K562 (cell line): Measurements from ENCODE around the gene DAZAP1. TPM values are rescaled to one million over a fixed set of nuclear protein-coding genes. Genes with fewer than 3 reads are reported as not detected.
A peak's percentile ranks its signal among the peaks of the same experiment; 100 is the strongest.

ENCODE experiments used
- ATAC-seq: fragments of 200-7000 bp; cut with Tn5 transposase; 3 replicates; pipeline ENCODE4 v1.9.1; 2020; ENCODE audit warnings: moderate library complexity
- BruUV-seq: library from RNA; stranded (reverse); fragments of 400-500 nt; replicated peaks from 2 replicates; lab custom pipeline; 2021; lab: Mats Ljungman, UMichigan
- CTCF ChIA-PET: fragments of 300-600 bp; formaldehyde crosslinking; extraction: SDS; loops from one replicate; lab custom pipeline; 2021; ENCODE audit warnings: low intra/inter-chr PET ratio; lab: Yijun Ruan, JAX
- POLR2A ChIA-PET: fragments of 300-600, 350-650 bp; sonication (Branson Sonifier 250); formaldehyde crosslinking; extraction: SDS; loops from one replicate; lab custom pipeline; 2021; ENCODE audit warnings: antibody characterized with exemption, inconsistent platforms; lab: Yijun Ruan, JAX
- DNase-seq, 4 experiments: peaks; one replicate each; pipeline versions ENCODE4 v3.0.0 to v3.0.0-alpha.2; 2011 to 2018; ENCODE audit warnings: low spot score in 3 of 4, mixed read lengths in 3 of 4; ENCODE audit errors: extremely low read depth in 1 of 4
- FAIRE-seq: peaks from 2 replicates; lab custom pipeline; 2011; peaks lifted over from hg19 to GRCh38; lab: Jason Lieb, UNC
- H2AFZ ChIP-seq: 2 replicates; pipeline ENCODE4 v1.6.0; 2011; ENCODE audit warnings: low read depth, low read length, control low read depth, inconsistent platforms
- H3K27ac ChIP-seq: fragments of 200-600 bp; 3 replicates; pipeline ENCODE4 v1.8.0; 2011; ENCODE audit warnings: low read depth, mild to moderate bottlenecking, control low read depth, inconsistent platforms, low read length, moderate library complexity, mixed read lengths; ENCODE audit errors: extremely low read depth
- H3K27me3 ChIP-seq, 2 experiments: fragments of 300-600 bp in 1 of 2; 2 replicates in 1 of 2; 3 replicates in 1 of 2; pipeline versions ENCODE4 v1.6.0 to v1.8.0; 2011; ENCODE audit warnings: inconsistent platforms in 2 of 2, low read length in 2 of 2, mild to moderate bottlenecking in 1 of 2, mixed read lengths in 1 of 2, moderate library complexity in 1 of 2; ENCODE audit not compliant: control insufficient read depth in 2 of 2, insufficient read depth in 2 of 2
- H3K36me3 ChIP-seq: fragments of 300-600 bp; 3 replicates; pipeline ENCODE4 v1.8.0; 2011; ENCODE audit warnings: mild to moderate bottlenecking, low read length, inconsistent platforms; ENCODE audit not compliant: control insufficient read depth, insufficient read depth
- H3K4me1 ChIP-seq, 2 experiments: fragments of 200-600 bp in 1 of 2; replicated peaks in 1 of 2; 2 replicates in 1 of 2; 3 replicates in 1 of 2; pipeline versions ENCODE4 v1.5.1 to v1.8.0; 2011; ENCODE audit warnings: inconsistent platforms in 2 of 2, low read length in 2 of 2, mild to moderate bottlenecking in 1 of 2, mixed read lengths in 1 of 2, moderate library complexity in 1 of 2; ENCODE audit not compliant: control insufficient read depth in 2 of 2, insufficient read depth in 2 of 2
- H3K4me2 ChIP-seq: 2 replicates; pipeline ENCODE4 v1.6.1; 2011; ENCODE audit warnings: low read length, control low read depth, inconsistent platforms, mixed read lengths; ENCODE audit not compliant: insufficient read depth
- H3K4me3 ChIP-seq: fragments of 200-600 bp; sonication (generic), shearing (Covaris generic); 2 replicates; pipeline ENCODE4 v1.5.1; 2016; ENCODE audit warnings: control low read depth, inconsistent platforms
- H3K79me2 ChIP-seq: fragments of 200-600 bp; 3 replicates; pipeline ENCODE4 v1.8.0; 2011; ENCODE audit warnings: low read length, inconsistent platforms; ENCODE audit not compliant: control insufficient read depth, insufficient read depth
- H3K9ac ChIP-seq, 2 experiments: 2 replicates each; pipeline versions ENCODE4 v1.6.0 to v1.6.1; 2011; ENCODE audit warnings: low read depth in 2 of 2, low read length in 2 of 2, control low read depth in 1 of 2, inconsistent platforms in 1 of 2, mild to moderate bottlenecking in 1 of 2, mixed read lengths in 1 of 2; ENCODE audit not compliant: insufficient read depth in 1 of 2
- H3K9me1 ChIP-seq: one replicate; pipeline ENCODE4 v1.6.0; 2011; ENCODE audit warnings: inconsistent platforms, mild to moderate bottlenecking, low read length, moderate library complexity; ENCODE audit not compliant: control insufficient read depth, insufficient read depth
- H3K9me3 ChIP-seq: replicated peaks from 2 replicates; pipeline ENCODE4 v1.5.1; 2011; ENCODE audit warnings: low read depth, low read length, inconsistent platforms; ENCODE audit not compliant: control insufficient read depth, insufficient read depth
- H4K20me1 ChIP-seq: replicated peaks from 2 replicates; pipeline ENCODE4 v1.6.1; 2011; ENCODE audit warnings: low read length, inconsistent platforms, mixed read lengths; ENCODE audit not compliant: control insufficient read depth, insufficient read depth
- CBX2 ChIP-seq: fragments of 200-600 bp; sonication (generic); IDR thresholded peaks from one replicate; pipeline ENCODE4 v1.6.1; 2012; ENCODE audit warnings: mild to moderate bottlenecking, low read length, inconsistent platforms; ENCODE audit not compliant: insufficient read depth, poor library complexity, severe bottlenecking
- HMGN3 ChIP-seq: IDR thresholded peaks from 2 replicates; pipeline ENCODE4 v1.6.1; 2011; ENCODE audit warnings: borderline replicate concordance, low read depth, mild to moderate bottlenecking, mixed read lengths, low read length; ENCODE audit not compliant: insufficient read length; ENCODE audit errors: extremely low read depth
- POLR2G ChIP-seq: fragments of 200-400 bp; formaldehyde crosslinking; IDR thresholded peaks from 2 replicates; pipeline ENCODE4 v1.6.1; 2017; ENCODE audit warnings: low read depth, mild to moderate bottlenecking, antibody characterized with exemption, low read length, moderate library complexity
- ZNF518B ChIP-seq: fragments of 250-450 bp; sonication (Bioruptor Pico); IDR thresholded peaks from 2 replicates; pipeline ENCODE4 v1.5.0; 2021; ENCODE audit warnings: mild to moderate bottlenecking, moderate library complexity
- WGBS: fragments of 100-300 bp; shearing (Covaris generic); methylation state at CpG from one replicate; pipeline ENCODE4 v1.1.6; 2016; ENCODE audit warnings: low coverage, mixed read lengths; ENCODE audit not compliant: insufficient coverage; ENCODE audit errors: missing lambda C conversion rate; 5-methylcytosine and 5-hydroxymethylcytosine counted together
- in situ Hi-C: fragments of 300-500 bp; cut with MboI; formaldehyde crosslinking; loops from 4 replicates; pipeline ENCODE4 v1.15.0; 2018; ENCODE audit warnings: inconsistent platforms, mixed read lengths
- intact Hi-C: fragments of 100-400 bp; cut with micrococcal nuclease; formaldehyde crosslinking; loops from 2 replicates; pipeline ENCODE4 v1.14.2; 2022
- polyA plus RNA-seq, 8 experiments: library from polyadenylated mRNA; depleted of rRNA in 4 of 8; stranded (reverse) in 5 of 8; unstranded in 3 of 8; fragments of >200 nt; fragmentation: Nextera tagmentation in 2 of 8; fragmentation: Illumina TruSeq in 1 of 8; extraction: Ambion mirVana in 2 of 8; extraction: Trizol in 1 of 8; gene quantifications; 2 replicates each; pipeline versions ENCODE4 v1.2.1 to v1.2.3, GENCODE V29; 2011 to 2014; ENCODE audit warnings: inconsistent platforms in 1 of 8, missing spikeins in 1 of 8
- total RNA-seq, 7 experiments: library from RNA; depleted of rRNA in 6 of 7; stranded (reverse); fragments of >200 nt in 6 of 7; fragmentation: Illumina TruSeq in 2 of 7; extraction: Trizol in 2 of 7; gene quantifications; 2 replicates each; pipeline versions ENCODE4 v1.2.1 to v1.2.3, GENCODE V29; 2011 to 2021; ENCODE audit warnings: low replicate concordance in 1 of 7

The DAZAP1 gene
- total and polyA plus RNA-seq, 9 of the 15 experiments (the other 6 are each of a cell fraction or from before 2014, with no cell fraction given), result 10.8 to 289 (median 142) TPM

- ChIA-PET CTCF (no interaction called here), POLR2A (interaction anchor here (1.0 to 7.4 kb wide), 2 partner anchors 15 to 26 kb away, joined by 4 to 52 read pairs; no protein-coding TSS in a partner anchor)
- TF ChIP-seq POLR2G, result peak; percentile 1; the same call in 1 of the 2 replicates
- TF ChIP-seq ZNF518B (CRISPR knock-in tag), result no peak
- TF ChIP-seq HMGN3, result no peak
- no peak for TF ChIP-seq CBX2
- Histone ChIP-seq H3K27ac (no peak overlapping the region), H3K4me1 (peaks cover 21 to 58% of the 10 kb centered on the region in 2 experiments), H3K4me2 (no peak overlapping the region), H3K9me3 (no peaks in the 10 kb centered on the region), H3K9ac (0 out of 4 replicates have a peak overlapping the region, but pooled peaks of 1 of the 2 experiments have one; percentile 45), H3K9me1 (peaks cover 22% of the 10 kb centered on the region), H3K4me3 (no peak overlapping the region), H3K36me3 (peaks cover 91% of the 10 kb centered on the region), H4K20me1 (peaks cover 51% of the 10 kb centered on the region), H2AFZ (no peak overlapping the region), H3K79me2 (peaks cover 90% of the 10 kb centered on the region), H3K27me3 (no peaks in the 10 kb centered on the region)
- intact Hi-C loops (no loop called here), in situ Hi-C loops (no loop called here)
- FAIRE-seq (no peak), DNase-seq (no peak), ATAC-seq (no peak)
- WGBS, result 100% methylated on average over 5 of the region's 13 CpGs
- no TSS peak for BruUV-seq
Observed at GRCh38 chr19:1418496-1418775, 11.1 kb downstream of the DAZAP1 start.
